PC-9 (cell line): Measurements from ENCODE around the gene ELMO3.

Source experiments
- CTCF ChIP-seq: fragments of 200-600 bp; sonication (generic); conservative IDR thresholded peaks from 2 replicates; pipeline ENCODE4 v1.6.1; 2017; ENCODE audit warnings: mixed run types, antibody characterized with exemption, mild to moderate bottlenecking, moderate library complexity
- EZH2 ChIP-seq: fragments of 200-600 bp; sonication (generic); IDR thresholded peaks from 2 replicates; pipeline ENCODE4 v1.8.0; 2017; ENCODE audit warnings: antibody characterized with exemption, low read depth

GRCh38 chr16:67173808-67174705, 24.9 kb upstream of the ELMO3 start:
- TF ChIP-seq EZH2 (no peak), CTCF (no peak; the same call in 1 of the 2 replicates)
